ENCODE measurements around the gene AKAP8L.

- TF ChIP-seq POLR2AphosphoS5 (IDR thresholded peaks at IDR 0.05; ENCODE audit: low read depth, low read length) (no peak), POLR2A (IDR thresholded peaks at IDR 0.05; ENCODE audit: low read depth, low read length) (no peak), TAF1 (IDR thresholded peaks at IDR 0.05; ENCODE audit: low read depth, low read length) (no peak), POU2F2 (IDR thresholded peaks at IDR 0.05; ENCODE audit: low read depth, low read length) (no peak), SPI1 (IDR thresholded peaks at IDR 0.05; ENCODE audit: low read depth, low read length) (no peak)
Measured at GRCh38 chr19:15448778-15449619, 30.2 kb upstream of the AKAP8L start.

Data from GM12891 (cell line).